ENCODE measurements around the gene IGSF3. TPM values are rescaled to one million over a fixed set of nuclear protein-coding genes. Genes with fewer than 3 reads are reported as not detected.
"Not testable (repeated sequence)": the region's sequence is repeated elsewhere in the genome, so short reads cannot be mapped to it uniquely, and the experiment has no call there.

Gene IGSF3
- total and polyA plus RNA-seq, 10 of the 15 experiments (the other 5 are each of a cell fraction or from before 2014, with no cell fraction given) = 1.4 to 18.0 (median 9.6) TPM

DNA sequence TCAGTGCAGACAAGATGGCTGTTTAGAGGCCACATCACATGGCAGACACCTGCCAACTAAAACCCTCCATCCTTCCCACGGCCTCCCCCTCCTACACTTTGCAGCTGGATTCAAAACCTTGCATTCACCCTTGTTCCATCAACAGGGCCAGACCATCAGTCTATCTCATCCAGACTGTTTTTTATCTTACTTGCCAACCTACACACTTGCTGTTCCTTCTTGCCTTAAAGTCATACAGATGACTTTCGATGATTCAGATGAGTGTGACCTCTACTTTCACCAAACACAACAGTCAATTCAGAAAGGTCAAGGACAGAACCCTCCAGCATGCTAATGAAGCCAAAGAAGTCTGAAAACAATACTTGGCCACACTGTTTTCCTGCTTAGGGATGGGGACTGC is 29.9 kb downstream of the IGSF3 start:
- BruUV-seq (replicated peaks); H2AFZ ChIP-seq (ENCODE audit: control insufficient read depth, low read depth, low read length); H3K4me3 ChIP-seq; RAD21 ChIA-PET (ENCODE audit: unreplicated experiment); H4K20me1 ChIP-seq (ENCODE audit: control insufficient read depth, insufficient read depth); H3K4me1 ChIP-seq (ENCODE audit: control insufficient read depth, insufficient read depth, low read length); H3K9ac ChIP-seq (ENCODE audit: control insufficient read depth, insufficient read depth, low read length); H3K79me2 ChIP-seq (ENCODE audit: control insufficient read depth, insufficient read depth, low read length); H3K36me3 ChIP-seq (ENCODE audit: control insufficient read depth in 2 of 2, insufficient read depth in 2 of 2, low read length in 1 of 2); ATAC-seq; H3K9me3 ChIP-seq (replicated peaks; ENCODE audit: control insufficient read depth, insufficient read depth, low read length); H3K4me2 ChIP-seq (ENCODE audit: control insufficient read depth, insufficient read depth); H3K27me3 ChIP-seq (replicated peaks in 1 of 2; ENCODE audit: control insufficient read depth in 2 of 2, insufficient read depth in 2 of 2, low read length in 1 of 2); H3K27ac ChIP-seq (ENCODE audit: control insufficient read depth, insufficient read depth); in situ Hi-C loops (cut with MboI); CTCF ChIA-PET; intact Hi-C loops (cut with micrococcal nuclease; ENCODE audit: unreplicated experiment); DNase-seq (ENCODE audit: low read depth, low spot score); POLR2A ChIA-PET; FAIRE-seq: not testable (repeated sequence)
- WGBS (ENCODE audit: insufficient coverage, insufficient replicate concordance, low lambda C conversion rate, missing lambda C conversion rate) = 70% methylated on average over 2 of the region's 2 CpGs
- 0 out of 2 replicates have a peak, but pooled peaks have one; percentile 16 for TF ChIP-seq NR2F1 (conservative IDR thresholded peaks at IDR 0.05)
- SMC1A ChIA-PET (ENCODE audit: uncharacterized antibody, unreplicated experiment) = interaction anchor here (0.6 to 1.5 kb wide), 2 partner anchors 34 to 408 kb away, joined by 3 read pairs; no protein-coding TSS in a partner anchor

DNA sequence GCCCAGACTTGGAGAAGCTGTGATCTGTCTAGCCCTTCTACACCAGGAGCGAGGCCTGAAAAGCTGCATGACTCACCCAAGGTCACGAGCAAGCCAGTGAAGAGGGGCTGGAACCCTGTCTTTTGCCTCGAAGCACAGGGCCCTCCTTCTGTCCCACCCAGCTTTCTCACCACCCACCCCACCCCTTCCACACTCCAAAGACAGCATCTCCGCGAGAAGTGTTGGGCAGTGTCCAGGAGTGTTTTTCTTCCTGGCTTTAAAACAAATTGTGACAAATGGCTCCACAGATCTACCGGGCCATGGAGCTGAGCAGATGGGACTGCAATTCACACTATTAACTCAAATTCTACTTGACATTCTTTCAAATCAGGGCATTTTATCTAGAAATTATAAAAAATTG is 30.9 kb downstream of the IGSF3 start:
- H3K4me1 ChIP-seq (ENCODE audit: control insufficient read depth, insufficient read depth, low read length); H2AFZ ChIP-seq (ENCODE audit: control insufficient read depth, low read depth, low read length); FAIRE-seq; in situ Hi-C loops (cut with MboI); intact Hi-C loops (cut with micrococcal nuclease; ENCODE audit: unreplicated experiment); ATAC-seq; H3K36me3 ChIP-seq (ENCODE audit: control insufficient read depth in 2 of 2, insufficient read depth in 2 of 2, low read length in 1 of 2); H4K20me1 ChIP-seq (ENCODE audit: control insufficient read depth, insufficient read depth); POLR2A ChIA-PET; H3K9me3 ChIP-seq (replicated peaks; ENCODE audit: control insufficient read depth, insufficient read depth, low read length); H3K9ac ChIP-seq (ENCODE audit: control insufficient read depth, insufficient read depth, low read length); H3K79me2 ChIP-seq (ENCODE audit: control insufficient read depth, insufficient read depth, low read length); RAD21 ChIA-PET (ENCODE audit: unreplicated experiment); BruUV-seq (replicated peaks); H3K27me3 ChIP-seq (replicated peaks in 1 of 2; ENCODE audit: control insufficient read depth in 2 of 2, insufficient read depth in 2 of 2, low read length in 1 of 2); H3K4me2 ChIP-seq (ENCODE audit: control insufficient read depth, insufficient read depth); H3K27ac ChIP-seq (ENCODE audit: control insufficient read depth, insufficient read depth); DNase-seq (ENCODE audit: low read depth, low spot score); H3K4me3 ChIP-seq: not testable (repeated sequence)
- WGBS (ENCODE audit: insufficient coverage, insufficient replicate concordance, low lambda C conversion rate, missing lambda C conversion rate) = 77% methylated on average over 5 of the region's 6 CpGs
- ChIA-PET CTCF (interaction anchor here (0.7 kb wide), 1 partner anchor 41 kb away, joined by 3 read pairs; no protein-coding TSS in a partner anchor), SMC1A (ENCODE audit: uncharacterized antibody, unreplicated experiment) (interaction anchor here (1.5 kb wide), 1 partner anchor 409 kb away, joined by 3 read pairs; no protein-coding TSS in a partner anchor)

DNA sequence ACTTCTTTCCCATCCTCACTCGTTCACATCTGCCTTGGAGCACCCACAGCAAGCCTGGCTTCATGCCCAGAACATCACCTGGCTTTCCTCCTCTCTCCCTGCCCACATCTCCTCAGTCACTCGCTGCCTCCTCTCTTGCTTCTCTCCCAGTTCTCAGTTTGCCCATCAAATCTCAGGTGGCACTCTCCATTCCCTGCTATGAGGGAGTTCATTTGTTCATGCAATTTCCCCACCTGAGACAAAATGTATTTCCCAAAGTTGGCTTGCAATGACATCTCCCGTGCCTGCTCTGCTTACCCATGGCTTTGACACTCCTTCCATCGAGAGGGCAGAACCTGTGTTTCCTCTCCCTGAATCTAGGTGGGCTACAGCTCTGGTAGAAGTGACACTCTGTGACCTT is 33.1 kb downstream of the IGSF3 start:
- H3K4me2 ChIP-seq (ENCODE audit: control insufficient read depth, insufficient read depth); ATAC-seq; H3K79me2 ChIP-seq (ENCODE audit: control insufficient read depth, insufficient read depth, low read length); BruUV-seq (replicated peaks); H4K20me1 ChIP-seq (ENCODE audit: control insufficient read depth, insufficient read depth); H3K9me3 ChIP-seq (replicated peaks; ENCODE audit: control insufficient read depth, insufficient read depth, low read length); H3K27me3 ChIP-seq (replicated peaks in 1 of 2; ENCODE audit: control insufficient read depth in 2 of 2, insufficient read depth in 2 of 2, low read length in 1 of 2); H3K4me1 ChIP-seq (ENCODE audit: control insufficient read depth, insufficient read depth, low read length); H3K27ac ChIP-seq (ENCODE audit: control insufficient read depth, insufficient read depth); H3K9ac ChIP-seq (ENCODE audit: control insufficient read depth, insufficient read depth, low read length); in situ Hi-C loops (cut with MboI); SMC1A ChIA-PET (ENCODE audit: uncharacterized antibody, unreplicated experiment); H2AFZ ChIP-seq (ENCODE audit: control insufficient read depth, low read depth, low read length); CTCF ChIA-PET; FAIRE-seq; DNase-seq (ENCODE audit: low read depth, low spot score); RAD21 ChIA-PET (ENCODE audit: unreplicated experiment); intact Hi-C loops (cut with micrococcal nuclease; ENCODE audit: unreplicated experiment); H3K36me3 ChIP-seq (ENCODE audit: control insufficient read depth in 2 of 2, insufficient read depth in 2 of 2, low read length in 1 of 2); H3K4me3 ChIP-seq: not testable (repeated sequence)
- WGBS (ENCODE audit: insufficient coverage, insufficient replicate concordance, low lambda C conversion rate, missing lambda C conversion rate) = 55% methylated on average over 3 of the region's 4 CpGs
- POLR2A ChIA-PET = interaction anchor here (0.7 kb wide), 1 partner anchor 8 kb away, joined by 3 read pairs; no protein-coding TSS in a partner anchor
